Measurements from ENCODE around the gene SPEM1. TPM values are rescaled to one million over a fixed set of nuclear protein-coding genes. Genes with fewer than 3 reads are reported as not detected.

The SPEM1 gene
- total and polyA plus RNA-seq, 2 of the 13 experiments (the other 11 are each of a cell fraction or from before 2014, with no cell fraction given): not detected

DNA sequence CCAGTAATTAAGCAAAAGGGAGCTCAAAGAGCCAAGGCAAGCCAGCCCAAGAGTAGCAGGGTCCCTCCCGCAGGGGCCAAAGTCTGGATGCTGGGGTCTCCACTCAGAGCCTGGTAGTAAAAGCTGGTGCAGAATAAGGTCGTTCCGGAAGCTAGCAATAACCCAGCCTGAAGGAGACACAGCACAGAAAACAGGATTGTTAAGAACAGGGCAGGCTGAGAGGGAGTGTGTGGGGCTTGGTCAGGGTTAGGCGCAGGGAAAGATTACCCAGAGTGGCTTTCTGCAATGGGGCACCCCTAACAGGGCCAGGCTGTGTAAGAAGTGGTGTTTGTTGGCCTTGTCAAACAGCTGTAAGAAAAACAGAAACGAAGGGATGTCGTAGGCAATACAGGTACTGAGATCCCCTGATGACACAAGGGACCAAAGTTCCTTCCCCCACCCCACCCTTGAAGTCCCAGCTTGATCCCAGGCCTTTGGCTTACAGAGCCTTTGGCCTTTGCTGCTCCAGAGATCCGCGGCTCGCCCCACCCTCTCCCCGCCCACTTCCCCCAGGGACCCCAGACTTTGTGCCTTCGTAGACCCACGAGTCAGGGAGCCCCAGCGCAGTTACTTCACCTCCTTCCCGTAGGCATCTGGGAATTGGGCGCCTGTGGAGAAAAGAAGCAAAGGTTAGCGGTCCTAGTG lies 16.9 kb upstream of the SPEM1 start (continued):
- TF ChIP-seq YEATS4 (CRISPR knock-in tag; IDR thresholded peaks at IDR 0.05; ENCODE audit: borderline replicate concordance) (no peak; the same call in 1 of the 2 replicates), PLRG1 (conservative IDR thresholded peaks at IDR 0.05) (no peak), IRX3 (CRISPR knock-in tag; IDR thresholded peaks at IDR 0.05; ENCODE audit: borderline replicate concordance, low read depth) (no peak), CERS6 (CRISPR knock-in tag; IDR thresholded peaks at IDR 0.05) (no peak), PAX8 (CRISPR knock-in tag; IDR thresholded peaks at IDR 0.05; ENCODE audit: borderline replicate concordance) (no peak), ZBED4 (CRISPR knock-in tag; IDR thresholded peaks at IDR 0.05; ENCODE audit: borderline replicate concordance) (no peak), NFE2L1 (CRISPR knock-in tag; IDR thresholded peaks at IDR 0.05; ENCODE audit: borderline replicate concordance) (no peak), ZNF772 (CRISPR knock-in tag; IDR thresholded peaks at IDR 0.05) (no peak), JDP2 (CRISPR knock-in tag; IDR thresholded peaks at IDR 0.05; ENCODE audit: borderline replicate concordance) (no peak), NR1H2 (CRISPR knock-in tag; IDR thresholded peaks at IDR 0.05; ENCODE audit: borderline replicate concordance, low read depth) (no peak), TERF1 (CRISPR knock-in tag; IDR thresholded peaks at IDR 0.05) (no peak), ZNF740 (CRISPR knock-in tag; IDR thresholded peaks at IDR 0.05) (no peak; the same call in 1 of the 2 replicates), PAF1 (CRISPR knock-in tag; IDR thresholded peaks at IDR 0.05) (no peak), HDAC2 (CRISPR knock-in tag; IDR thresholded peaks at IDR 0.05) (no peak; the same call in 1 of the 2 replicates), SAP130 (CRISPR knock-in tag; IDR thresholded peaks at IDR 0.05; ENCODE audit: low read depth) (peak; percentile 83)
- TF ChIP-seq, protein P1, sequence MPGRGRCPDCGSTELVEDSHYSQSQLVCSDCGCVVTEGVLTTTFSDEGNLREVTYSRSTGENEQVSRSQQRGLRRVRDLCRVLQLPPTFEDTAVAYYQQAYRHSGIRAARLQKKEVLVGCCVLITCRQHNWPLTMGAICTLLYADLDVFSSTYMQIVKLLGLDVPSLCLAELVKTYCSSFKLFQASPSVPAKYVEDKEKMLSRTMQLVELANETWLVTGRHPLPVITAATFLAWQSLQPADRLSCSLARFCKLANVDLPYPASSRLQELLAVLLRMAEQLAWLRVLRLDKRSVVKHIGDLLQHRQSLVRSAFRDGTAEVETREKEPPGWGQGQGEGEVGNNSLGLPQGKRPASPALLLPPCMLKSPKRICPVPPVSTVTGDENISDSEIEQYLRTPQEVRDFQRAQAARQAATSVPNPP (CRISPR knock-in tag; IDR thresholded peaks at IDR 0.05): 0 out of 2 replicates have a peak, but pooled peaks have one; percentile 15
